Upper lobe of left lung (tissue), 6 donors: Measurements from ENCODE around the gene POLN. TPM values are rescaled to one million over a fixed set of nuclear protein-coding genes. Genes with fewer than 3 reads are reported as not detected.
A peak's percentile ranks its signal among the peaks of the same experiment; 100 is the strongest.

Experiments used
- ATAC-seq, 2 donors: fragments of 200-7000 bp; cut with Tn5 transposase; one replicate each; pipeline ENCODE4 v1.9.1; 2022; ENCODE audit warnings: mild to moderate bottlenecking in 2 of 2, moderate library complexity in 2 of 2; ENCODE audit not compliant: low FRiP score in 2 of 2
- DNase-seq, 2 donors: peaks; one replicate each; pipeline ENCODE4 v3.0.0-alpha.2; 2019 to 2020
- H3K27ac ChIP-seq, 4 donors: fragments of 200-600 bp; sonication (generic); one replicate each; pipeline ENCODE4 v1.5.1; 2016 to 2019
- H3K27me3 ChIP-seq, 4 donors: fragments of 200-600 bp; sonication (generic); one replicate each; pipeline ENCODE4 v1.5.1; 2017 to 2019
- H3K36me3 ChIP-seq, 4 donors: fragments of 200-600 bp; sonication (generic); one replicate each; pipeline ENCODE4 v1.5.1; 2016 to 2019
- H3K4me1 ChIP-seq, 4 donors: fragments of 200-600 bp; sonication (generic); one replicate each; pipeline ENCODE4 v1.5.1; 2018 to 2019
- H3K4me3 ChIP-seq, 4 donors: fragments of 200-600 bp; sonication (generic); one replicate each; pipeline ENCODE4 v1.5.1; 2017 to 2019; ENCODE audit warnings: mild to moderate bottlenecking in 2 of 4, moderate library complexity in 1 of 4
- H3K9me3 ChIP-seq, 4 donors: fragments of 200-600 bp; sonication (generic); one replicate each; pipeline ENCODE4 v1.5.1; 2018 to 2019
- EP300 ChIP-seq, 4 donors: sonication (generic); formaldehyde crosslinking; IDR thresholded peaks; one replicate each; pipeline ENCODE4 v1.5.1; 2017; ENCODE audit warnings: antibody characterized with exemption in 4 of 4, control low read depth in 2 of 4
- POLR2A ChIP-seq, 4 donors: fragments of 450-650 bp; IDR thresholded peaks; one replicate each; pipeline ENCODE4 v1.5.1; 2016 to 2017; ENCODE audit warnings: antibody characterized with exemption in 4 of 4, mild to moderate bottlenecking in 2 of 4
- POLR2AphosphoS5 ChIP-seq, 2 donors: sonication (generic); formaldehyde crosslinking; IDR thresholded peaks; one replicate each; pipeline ENCODE4 v1.5.1; 2017; ENCODE audit warnings: antibody characterized with exemption in 2 of 2
- WGBS, 2 donors: methylation state at CpG; one replicate each; pipeline ENCODE4 v1.1.5; 2017 to 2018; 5-methylcytosine and 5-hydroxymethylcytosine counted together
- total RNA-seq, 6 donors: library from RNA; depleted of rRNA in 4 of 6; stranded (reverse); fragments of >200 nt in 4 of 6; gene quantifications; one replicate each; pipeline versions ENCODE4 v1.1.0 to v1.2.1, GENCODE V29; 2016 to 2021
- TF ChIP-seq, protein P1 (sequence below), 6 experiments: fragments of 450-650 bp in 4 of 6; fragments of 200-600 bp in 2 of 6; sonication (generic) in 2 of 6; IDR thresholded peaks; one replicate each; pipeline ENCODE4 v1.5.1; 2016 to 2019; ENCODE audit warnings: antibody characterized with exemption in 6 of 6
- donor health status: DM: no; HTN: no; CAD: no; lungs with moderate emphysema.
- donor health status: DM: no; HTN: yes; CAD: no; lungs with severe emphysema.

POLN gene
- total RNA-seq, 6 donors from 2014 or later = 0.89 to 5.5 (median 2.6) TPM

DNA sequence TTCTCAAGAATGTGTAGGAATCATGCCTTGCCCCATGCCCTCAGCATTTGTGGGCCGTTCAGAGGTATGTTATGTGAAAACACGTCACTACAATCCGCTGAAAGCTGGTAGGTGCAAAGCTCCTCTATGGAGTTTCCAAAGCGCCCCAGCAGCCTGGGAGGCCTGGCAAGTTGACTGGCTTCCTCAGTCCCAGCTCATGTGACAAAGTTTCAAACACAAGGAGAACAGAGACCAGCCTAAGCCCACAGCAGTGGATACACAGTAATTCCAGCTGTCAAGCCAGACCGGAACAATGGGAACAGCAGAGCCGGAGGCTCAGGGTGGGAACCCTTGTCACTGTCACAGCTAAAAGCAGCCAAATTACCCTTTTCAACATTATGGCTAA is 149.3 kb downstream of the POLN start:
- peaks cover 0 to 12% (median 3%) of the 10 kb centered on the region in 4 donors for H3K9me3 ChIP-seq
- no peak overlapping the region for H3K4me3 ChIP-seq
- no peaks in the 10 kb centered on the region for H3K4me1 ChIP-seq
- no peak overlapping the region for H3K27ac ChIP-seq
- DNase-seq = peak in 1 of 2 donors; percentile 10
- no peak for TF ChIP-seq EP300 (IDR thresholded peaks at IDR 0.05)
- TF ChIP-seq, protein P1, sequence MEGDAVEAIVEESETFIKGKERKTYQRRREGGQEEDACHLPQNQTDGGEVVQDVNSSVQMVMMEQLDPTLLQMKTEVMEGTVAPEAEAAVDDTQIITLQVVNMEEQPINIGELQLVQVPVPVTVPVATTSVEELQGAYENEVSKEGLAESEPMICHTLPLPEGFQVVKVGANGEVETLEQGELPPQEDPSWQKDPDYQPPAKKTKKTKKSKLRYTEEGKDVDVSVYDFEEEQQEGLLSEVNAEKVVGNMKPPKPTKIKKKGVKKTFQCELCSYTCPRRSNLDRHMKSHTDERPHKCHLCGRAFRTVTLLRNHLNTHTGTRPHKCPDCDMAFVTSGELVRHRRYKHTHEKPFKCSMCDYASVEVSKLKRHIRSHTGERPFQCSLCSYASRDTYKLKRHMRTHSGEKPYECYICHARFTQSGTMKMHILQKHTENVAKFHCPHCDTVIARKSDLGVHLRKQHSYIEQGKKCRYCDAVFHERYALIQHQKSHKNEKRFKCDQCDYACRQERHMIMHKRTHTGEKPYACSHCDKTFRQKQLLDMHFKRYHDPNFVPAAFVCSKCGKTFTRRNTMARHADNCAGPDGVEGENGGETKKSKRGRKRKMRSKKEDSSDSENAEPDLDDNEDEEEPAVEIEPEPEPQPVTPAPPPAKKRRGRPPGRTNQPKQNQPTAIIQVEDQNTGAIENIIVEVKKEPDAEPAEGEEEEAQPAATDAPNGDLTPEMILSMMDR (IDR thresholded peaks at IDR 0.05) = no peak
- no peak for TF ChIP-seq POLR2AphosphoS5 (IDR thresholded peaks at IDR 0.05)
- TF ChIP-seq POLR2A (IDR thresholded peaks at IDR 0.05) = no peak
- WGBS, 2 donors = 87 to 96% methylated on average over 6 of the region's 6 CpGs
- no peaks in the 10 kb centered on the region for H3K36me3 ChIP-seq
- no peaks in the 10 kb centered on the region for H3K27me3 ChIP-seq
- no peak for ATAC-seq

DNA sequence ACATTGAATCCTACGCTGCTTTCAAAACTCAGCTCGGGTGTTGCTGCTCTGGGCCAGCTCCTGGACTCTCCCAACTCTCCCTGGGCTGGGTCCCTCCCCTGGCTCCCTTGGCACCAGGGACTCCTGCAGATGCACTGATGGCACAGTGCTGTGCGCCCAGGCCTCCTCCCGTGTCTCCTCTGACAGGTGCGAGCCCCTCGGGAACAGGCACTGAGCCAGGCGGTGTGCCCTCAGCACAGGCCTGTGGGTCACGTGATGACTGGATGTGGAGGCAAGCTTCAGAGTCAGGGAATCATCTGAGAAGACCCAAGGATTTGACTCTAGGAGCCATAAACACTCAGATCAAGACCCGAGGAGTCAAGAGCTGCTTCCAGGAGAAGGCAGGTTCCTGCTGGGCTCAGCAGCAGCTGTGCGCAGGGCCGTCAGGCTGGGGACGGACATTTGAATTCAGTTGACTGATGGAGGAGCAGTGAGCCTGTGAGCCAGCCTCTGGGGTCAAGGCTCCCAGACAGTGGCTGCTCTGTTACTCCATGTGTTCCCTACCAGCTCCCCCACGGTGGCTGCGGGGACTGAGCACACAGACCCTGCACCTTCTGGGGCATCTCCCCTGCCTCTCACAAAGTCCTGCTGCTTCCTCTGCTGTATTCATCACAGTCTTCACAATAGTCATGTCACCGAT is 149.8 kb downstream of the POLN start:
- H3K27me3 ChIP-seq = no peaks in the 10 kb centered on the region
- DNase-seq (peak; percentile 15 to 60), ATAC-seq (no peak)
- no peaks in the 10 kb centered on the region for H3K4me1 ChIP-seq
- peaks cover 0 to 11% (median 3%) of the 10 kb centered on the region in 4 donors for H3K9me3 ChIP-seq
- no peak overlapping the region for H3K27ac ChIP-seq
- no peak overlapping the region for H3K4me3 ChIP-seq
- 69 to 88% methylated on average over 5 to 13 of the region's 15 CpGs for WGBS, 2 donors
- TF ChIP-seq POLR2AphosphoS5 (IDR thresholded peaks at IDR 0.05) (no peak), EP300 (IDR thresholded peaks at IDR 0.05) (no peak), POLR2A (IDR thresholded peaks at IDR 0.05) (no peak)
- TF ChIP-seq, protein P1 (IDR thresholded peaks at IDR 0.05) = no peak
- H3K36me3 ChIP-seq = no peaks in the 10 kb centered on the region

DNA sequence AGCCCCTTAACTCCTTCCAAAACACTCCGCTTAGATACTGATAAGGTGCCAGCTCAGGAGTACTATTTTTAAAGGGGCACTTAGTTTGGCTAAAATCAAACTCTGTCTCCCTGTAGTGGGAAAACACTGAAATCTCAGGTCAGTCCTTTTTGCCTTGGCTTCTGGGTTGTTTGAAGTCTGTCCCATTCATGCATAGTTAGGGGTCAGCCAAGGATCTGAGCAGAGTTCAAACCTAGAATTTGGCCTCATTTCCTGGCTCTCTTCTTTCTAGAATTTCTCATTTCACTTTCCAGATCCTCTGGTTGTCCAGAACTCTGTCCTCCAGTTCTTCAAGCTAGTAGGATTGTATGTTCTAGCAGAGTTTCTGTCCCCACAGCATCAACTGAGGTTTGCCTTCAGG is 151.3 kb downstream of the POLN start:
- no peaks in the 10 kb centered on the region for H3K27me3 ChIP-seq
- H3K27ac ChIP-seq = no peak overlapping the region

DNA sequence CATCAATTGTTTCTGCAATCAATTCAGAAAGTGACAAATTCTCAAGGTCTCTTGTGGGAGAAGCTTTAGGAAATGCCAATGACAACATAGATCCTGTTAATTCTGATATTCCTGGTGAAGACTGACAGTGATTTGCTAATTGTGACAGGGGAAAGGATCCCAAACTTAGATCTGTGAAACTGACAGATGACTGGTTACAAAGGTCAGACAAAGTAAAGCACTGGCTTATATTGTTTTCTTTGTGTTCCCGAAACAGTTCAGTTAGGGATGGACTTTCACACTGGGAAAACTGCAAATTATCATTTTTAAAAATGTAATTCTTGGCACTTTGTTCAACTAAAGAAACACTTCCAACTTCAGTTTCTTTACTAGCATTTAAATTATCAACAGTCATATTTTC is 152.7 kb downstream of the POLN start:
- DNase-seq (no peak), ATAC-seq (no peak)
- H3K4me1 ChIP-seq = no peaks in the 10 kb centered on the region
- WGBS, 2 donors = 79 to 80% methylated on average over 1 of the region's 1 CpG
- no peaks in the 10 kb centered on the region for H3K36me3 ChIP-seq
- H3K4me3 ChIP-seq = no peak overlapping the region
- no peaks in the 10 kb centered on the region for H3K27me3 ChIP-seq
- no peaks in the 10 kb centered on the region for H3K9me3 ChIP-seq
- TF ChIP-seq POLR2AphosphoS5 (IDR thresholded peaks at IDR 0.05) (no peak), POLR2A (IDR thresholded peaks at IDR 0.05) (no peak), EP300 (IDR thresholded peaks at IDR 0.05) (no peak)
- TF ChIP-seq, protein P1 (IDR thresholded peaks at IDR 0.05) = no peak
- no peak overlapping the region for H3K27ac ChIP-seq

More for the DNA sequence above, 151.3 kb downstream of the POLN start:
- no peak overlapping the region for H3K4me3 ChIP-seq
- 73 to 81% methylated on average over 1 of the region's 1 CpG for WGBS, 2 donors
- ATAC-seq (no peak), DNase-seq (no peak)
- no peaks in the 10 kb centered on the region for H3K9me3 ChIP-seq
- TF ChIP-seq, protein P1 (IDR thresholded peaks at IDR 0.05) = no peak
- TF ChIP-seq POLR2AphosphoS5 (IDR thresholded peaks at IDR 0.05) (no peak), POLR2A (IDR thresholded peaks at IDR 0.05) (no peak), EP300 (IDR thresholded peaks at IDR 0.05) (no peak)
- H3K4me1 ChIP-seq = no peaks in the 10 kb centered on the region
- no peaks in the 10 kb centered on the region for H3K36me3 ChIP-seq

DNA sequence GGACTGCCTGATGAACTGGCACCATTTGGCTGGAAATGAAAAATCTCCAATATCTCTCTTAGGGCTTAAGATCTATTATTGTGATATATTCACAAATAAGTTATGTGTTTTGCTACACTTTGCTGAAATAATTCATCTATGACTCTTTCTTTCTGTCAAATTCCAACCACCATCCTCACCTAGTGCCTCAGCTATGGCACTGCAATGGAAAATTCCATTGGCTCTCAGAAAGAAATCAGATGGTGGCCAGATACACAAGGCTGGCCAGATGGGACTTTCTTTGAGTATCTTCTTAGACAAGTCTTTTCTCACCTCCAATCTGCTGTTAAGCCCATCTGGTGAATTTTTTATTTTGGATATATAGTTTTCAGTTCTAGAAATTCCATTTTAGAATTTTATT is 154.8 kb downstream of the POLN start:
- H3K27ac ChIP-seq = no peak overlapping the region
- H3K27me3 ChIP-seq = no peaks in the 10 kb centered on the region
- no peaks in the 10 kb centered on the region for H3K9me3 ChIP-seq
- TF ChIP-seq EP300 (IDR thresholded peaks at IDR 0.05) (no peak), POLR2AphosphoS5 (IDR thresholded peaks at IDR 0.05) (no peak), POLR2A (IDR thresholded peaks at IDR 0.05) (no peak)
- TF ChIP-seq, protein P1 (IDR thresholded peaks at IDR 0.05) = no peak
- H3K4me1 ChIP-seq = no peaks in the 10 kb centered on the region
- no peaks in the 10 kb centered on the region for H3K36me3 ChIP-seq
- ATAC-seq (no peak), DNase-seq (no peak)
- H3K4me3 ChIP-seq = no peak overlapping the region
